ENCODE measurements around the gene OMG.

DNA sequence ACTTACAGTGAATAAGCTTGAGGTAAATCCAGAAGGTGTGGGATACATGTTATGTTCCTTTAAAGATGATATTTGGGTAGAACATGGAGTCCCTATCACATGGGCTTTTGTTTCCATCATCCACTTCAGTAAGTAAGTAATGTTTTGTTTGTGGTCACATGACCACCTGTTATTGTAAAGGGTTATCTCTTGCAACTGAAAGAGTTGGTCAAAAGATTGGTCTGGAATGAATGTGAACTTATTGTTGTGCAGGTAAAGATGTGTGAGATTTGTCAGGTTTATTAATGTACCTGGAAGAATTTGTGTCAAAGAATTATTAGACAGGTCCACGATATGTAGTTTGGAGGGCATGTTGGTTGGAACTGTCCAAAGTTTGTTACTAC lies 1.6 kb downstream of the OMG start:
- TF ChIP-seq EP300 (IDR thresholded peaks at IDR 0.05; ENCODE audit: borderline replicate concordance in 1 of 2, low read depth in 1 of 2, low read length in 1 of 2) (no peak), POLR2AphosphoS5 (IDR thresholded peaks at IDR 0.05; ENCODE audit: low read depth, low read length) (no peak)
- TF ChIP-seq, protein P1, sequence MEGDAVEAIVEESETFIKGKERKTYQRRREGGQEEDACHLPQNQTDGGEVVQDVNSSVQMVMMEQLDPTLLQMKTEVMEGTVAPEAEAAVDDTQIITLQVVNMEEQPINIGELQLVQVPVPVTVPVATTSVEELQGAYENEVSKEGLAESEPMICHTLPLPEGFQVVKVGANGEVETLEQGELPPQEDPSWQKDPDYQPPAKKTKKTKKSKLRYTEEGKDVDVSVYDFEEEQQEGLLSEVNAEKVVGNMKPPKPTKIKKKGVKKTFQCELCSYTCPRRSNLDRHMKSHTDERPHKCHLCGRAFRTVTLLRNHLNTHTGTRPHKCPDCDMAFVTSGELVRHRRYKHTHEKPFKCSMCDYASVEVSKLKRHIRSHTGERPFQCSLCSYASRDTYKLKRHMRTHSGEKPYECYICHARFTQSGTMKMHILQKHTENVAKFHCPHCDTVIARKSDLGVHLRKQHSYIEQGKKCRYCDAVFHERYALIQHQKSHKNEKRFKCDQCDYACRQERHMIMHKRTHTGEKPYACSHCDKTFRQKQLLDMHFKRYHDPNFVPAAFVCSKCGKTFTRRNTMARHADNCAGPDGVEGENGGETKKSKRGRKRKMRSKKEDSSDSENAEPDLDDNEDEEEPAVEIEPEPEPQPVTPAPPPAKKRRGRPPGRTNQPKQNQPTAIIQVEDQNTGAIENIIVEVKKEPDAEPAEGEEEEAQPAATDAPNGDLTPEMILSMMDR (IDR thresholded peaks at IDR 0.05), result no peak

Measured in SK-N-SH (cell line).